H9 (cell line): ENCODE data around the gene TTC13. TPM values are rescaled to one million over a fixed set of nuclear protein-coding genes. Genes with fewer than 3 reads are reported as not detected.

ENCODE experiments used
- DNase-seq: peaks from one replicate; pipeline ENCODE4 v3.0.0-alpha.2; 2017
- H2AFZ ChIP-seq: one replicate; pipeline ENCODE4 v1.6.1; 2013; ENCODE audit warnings: mild to moderate bottlenecking, low read length, control low read depth, moderate library complexity
- H2AK5ac ChIP-seq: 2 replicates; pipeline ENCODE4 v1.6.1; 2013; ENCODE audit warnings: low read length, control low read depth, mixed read lengths; ENCODE audit not compliant: insufficient read length
- H2BK120ac ChIP-seq: one replicate; pipeline ENCODE4 v1.6.1; 2013; ENCODE audit warnings: low read depth, mild to moderate bottlenecking, low read length, control low read depth, inconsistent platforms; ENCODE audit not compliant: poor library complexity, severe bottlenecking
- H2BK12ac ChIP-seq: 2 replicates; pipeline ENCODE4 v1.6.1; 2013; ENCODE audit warnings: low read length, control low read depth, mixed read lengths, low read depth; ENCODE audit not compliant: insufficient read length
- H2BK15ac ChIP-seq: 2 replicates; pipeline ENCODE4 v1.6.1; 2013; ENCODE audit warnings: low read depth, low read length, control low read depth
- H2BK20ac ChIP-seq: one replicate; pipeline ENCODE4 v1.6.1; 2013; ENCODE audit warnings: low read depth, mild to moderate bottlenecking, low read length, control low read depth, inconsistent platforms; ENCODE audit not compliant: poor library complexity, severe bottlenecking
- H2BK5ac ChIP-seq: 2 replicates; pipeline ENCODE4 v1.6.1; 2013; ENCODE audit warnings: low read length, control low read depth, mixed read lengths; ENCODE audit not compliant: insufficient read length
- H3K14ac ChIP-seq: 2 replicates; pipeline ENCODE4 v1.6.1; 2013; ENCODE audit warnings: low read length, control low read depth; ENCODE audit not compliant: insufficient read depth
- H3K18ac ChIP-seq: 2 replicates; pipeline ENCODE4 v1.6.1; 2013; ENCODE audit warnings: low read depth, mild to moderate bottlenecking, mixed read lengths, low read length, control low read depth; ENCODE audit not compliant: insufficient read length
- H3K23ac ChIP-seq: 2 replicates; pipeline ENCODE4 v1.6.1; 2013; ENCODE audit warnings: low read length, control low read depth, mixed read lengths, low read depth; ENCODE audit not compliant: insufficient read length
- H3K23me2 ChIP-seq: 2 replicates; pipeline ENCODE4 v1.6.1; 2013; ENCODE audit warnings: low read depth, mild to moderate bottlenecking, mixed read lengths, low read length, control low read depth; ENCODE audit not compliant: insufficient read length, poor library complexity, severe bottlenecking
- H3K27ac ChIP-seq: 2 replicates; pipeline ENCODE4 v1.5.1; 2013; ENCODE audit warnings: low read length, control low read depth, mixed read lengths, low read depth; ENCODE audit not compliant: insufficient read length
- H3K27me3 ChIP-seq: 2 replicates; pipeline ENCODE4 v1.6.1; 2013; ENCODE audit warnings: low read length, control low read depth, inconsistent platforms; ENCODE audit not compliant: insufficient read depth
- H3K4ac ChIP-seq: 2 replicates; pipeline ENCODE4 v1.6.1; 2013; ENCODE audit warnings: low read depth, mild to moderate bottlenecking, control low read depth, inconsistent platforms, low read length, moderate library complexity
- H3K4me1 ChIP-seq: 2 replicates; pipeline ENCODE4 v1.6.1; 2013; ENCODE audit warnings: low read length, control low read depth, inconsistent platforms; ENCODE audit not compliant: insufficient read depth
- H3K4me2 ChIP-seq: 2 replicates; pipeline ENCODE4 v1.6.1; 2013; ENCODE audit warnings: low read length, control low read depth, mixed read lengths; ENCODE audit not compliant: insufficient read length, insufficient read depth
- H3K56ac ChIP-seq: 2 replicates; pipeline ENCODE4 v1.6.1; 2013; ENCODE audit warnings: low read depth, mild to moderate bottlenecking, mixed read lengths, low read length, control low read depth; ENCODE audit not compliant: insufficient read length
- H3K79me1 ChIP-seq: 2 replicates; pipeline ENCODE4 v1.6.1; 2013; ENCODE audit warnings: low read depth, mild to moderate bottlenecking, moderate library complexity, low read length, control low read depth, inconsistent platforms; ENCODE audit not compliant: insufficient read depth, poor library complexity, severe bottlenecking
- H3K79me2 ChIP-seq: 2 replicates; pipeline ENCODE4 v1.6.1; 2013; ENCODE audit warnings: low read length, control low read depth, inconsistent platforms; ENCODE audit not compliant: insufficient read depth
- H3K9ac ChIP-seq: 2 replicates; pipeline ENCODE4 v1.6.1; 2013; ENCODE audit warnings: low read length, control low read depth, mixed read lengths; ENCODE audit not compliant: insufficient read length; ENCODE audit errors: extremely low read depth
- H3K9me3 ChIP-seq: one replicate; pipeline ENCODE4 v1.6.1; 2013; ENCODE audit warnings: low read depth, low read length, inconsistent platforms; ENCODE audit not compliant: control insufficient read depth
- H3T11ph ChIP-seq: one replicate; pipeline ENCODE4 v1.6.1; 2013; ENCODE audit warnings: mild to moderate bottlenecking, low read length, control low read depth, inconsistent platforms
- H4K20me1 ChIP-seq: one replicate; pipeline ENCODE4 v1.6.1; 2013; ENCODE audit not compliant: control insufficient read depth, insufficient read length, insufficient read depth
- H4K5ac ChIP-seq: 2 replicates; pipeline ENCODE4 v1.6.1; 2013; ENCODE audit warnings: low read depth, mild to moderate bottlenecking, mixed read lengths, low read length, control low read depth; ENCODE audit not compliant: insufficient read length
- H4K8ac ChIP-seq: replicated peaks from 2 replicates; pipeline ENCODE4 v1.6.1; 2013; ENCODE audit warnings: low read length, control low read depth, mixed read lengths, low read depth; ENCODE audit not compliant: insufficient read length
- H4K91ac ChIP-seq: 2 replicates; pipeline ENCODE4 v1.6.1; 2013; ENCODE audit warnings: low read depth, mild to moderate bottlenecking, moderate library complexity, mixed read lengths, low read length, control low read depth; ENCODE audit not compliant: insufficient read length
- H3K27ac Mint-ChIP-seq, 3 experiments: 2 replicates in 2 of 3; 3 replicates in 1 of 3; pipeline ENCODE4 v1.8.0; 2020 to 2021; ENCODE audit warnings: mixed read lengths in 3 of 3, mild to moderate bottlenecking in 1 of 3, moderate library complexity in 1 of 3
- H3K27me3 Mint-ChIP-seq: 2 replicates; pipeline ENCODE4 v1.8.0; 2021; ENCODE audit warnings: low read depth, mild to moderate bottlenecking, moderate library complexity, mixed read lengths
- H3K36me3 Mint-ChIP-seq, 3 experiments: 2 replicates in 2 of 3; 3 replicates in 1 of 3; pipeline ENCODE4 v1.8.0; 2020 to 2021; ENCODE audit warnings: low read depth in 3 of 3, mixed read lengths in 3 of 3; ENCODE audit not compliant: insufficient read depth in 1 of 3
- H3K4me1 Mint-ChIP-seq, 2 experiments: 2 replicates each; pipeline ENCODE4 v1.8.0; 2020; ENCODE audit warnings: mixed read lengths in 2 of 2
- H3K4me3 Mint-ChIP-seq, 2 experiments: 2 replicates in 1 of 2; 3 replicates in 1 of 2; pipeline ENCODE4 v1.8.0; 2020 to 2021; ENCODE audit warnings: mild to moderate bottlenecking in 2 of 2, mixed read lengths in 2 of 2, moderate library complexity in 1 of 2
- H3K9me3 Mint-ChIP-seq, 2 experiments: 2 replicates in 1 of 2; 3 replicates in 1 of 2; pipeline ENCODE4 v1.8.0; 2020; ENCODE audit warnings: mild to moderate bottlenecking in 2 of 2, mixed read lengths in 2 of 2, moderate library complexity in 1 of 2
- CTCF ChIP-seq: fragments of 200-600 bp; sonication (generic); conservative IDR thresholded peaks from 3 replicates; pipeline ENCODE4 v1.8.0; 2021; ENCODE audit warnings: antibody characterized with exemption, mild to moderate bottlenecking
- WGBS: extraction: QIAGEN DNeasy Blood & Tissue Kit; methylation state at CpG from one replicate; pipeline ENCODE4 v1.1.7; 2013; ENCODE audit warnings: missing lambda C conversion rate, low lambda C conversion rate, mixed read lengths; ENCODE audit not compliant: insufficient read length; ENCODE audit errors: extremely low coverage; 5-methylcytosine and 5-hydroxymethylcytosine counted together
- total RNA-seq: library from RNA; stranded (reverse); gene quantifications from 2 replicates; pipeline ENCODE4 v1.2.1, GENCODE V29; 2021

The TTC13 gene
- total RNA-seq, 1 experiment from 2014 or later = 7.6 TPM

- no peaks in the 10 kb centered on the region for H4K20me1 ChIP-seq
- peaks cover 38% of the 10 kb centered on the region for H3K27me3 Mint-ChIP-seq
- H3K9me3 Mint-ChIP-seq = no peaks in the 10 kb centered on the region
- H2AK5ac ChIP-seq = no peak overlapping the region
- H3K4me1 Mint-ChIP-seq = peaks cover 15 to 16% of the 10 kb centered on the region in 2 experiments
- H2BK12ac ChIP-seq = no peak overlapping the region
- no peak overlapping the region for H2BK5ac ChIP-seq
- no peak overlapping the region for H3K18ac ChIP-seq
- no peak overlapping the region for H4K8ac ChIP-seq
- H3K36me3 Mint-ChIP-seq = peaks cover 0 to 2% (median 0%) of the 10 kb centered on the region in 3 experiments; a peak in 1 of 7 replicates
- H3K14ac ChIP-seq = no peak overlapping the region
- no peak for DNase-seq
- H4K5ac ChIP-seq = no peak overlapping the region
- no peak overlapping the region for H2AFZ ChIP-seq
- H4K91ac ChIP-seq = no peak overlapping the region
- H2BK15ac ChIP-seq = no peak overlapping the region
- no CpG with 5 or more reads among the region's 4 CpGs for WGBS
- no peak overlapping the region for H3K27ac Mint-ChIP-seq
- peaks cover 9% of the 10 kb centered on the region for H3K23me2 ChIP-seq
- H3K23ac ChIP-seq = no peak overlapping the region
- H3K27me3 ChIP-seq = peaks cover 9% of the 10 kb centered on the region; the same call in 1 of the 2 replicates
- TF ChIP-seq CTCF = no peak
- H3K4me3 Mint-ChIP-seq = no peak overlapping the region
- no peak overlapping the region for H3K4ac ChIP-seq
- no peaks in the 10 kb centered on the region for H3K79me2 ChIP-seq
- H3K4me2 ChIP-seq = no peak overlapping the region
- H2BK120ac ChIP-seq = no peak overlapping the region
- H3K27ac ChIP-seq = no peak overlapping the region
- H3K79me1 ChIP-seq = no peaks in the 10 kb centered on the region
- no peaks in the 10 kb centered on the region for H3K9me3 ChIP-seq
- H3K56ac ChIP-seq = no peak overlapping the region
- no peak overlapping the region for H3K9ac ChIP-seq
- no peak overlapping the region for H3T11ph ChIP-seq
- H3K4me1 ChIP-seq = no peaks in the 10 kb centered on the region
- H2BK20ac ChIP-seq = no peak overlapping the region
Observed at GRCh38 chr1:230976360-230976759, 2.3 kb downstream of the TTC13 start.
